HG03575 (cell line): ENCODE results near the gene PDC.
A peak's percentile ranks its signal among the peaks of the same experiment; 100 is the strongest.
"Not testable (repeated sequence)": the region's sequence is repeated elsewhere in the genome, so short reads cannot be mapped to it uniquely, and the experiment has no call there.

Experiments
- ATAC-seq: cut with Tn5 transposase; IDR thresholded peaks from one replicate; pipeline ENCODE4 v1.9.1; 2021; ENCODE audit not compliant: unreplicated experiment, insufficient number of reproducible peaks, low FRiP score; ENCODE audit errors: extremely low read depth

The PDC gene

DNA sequence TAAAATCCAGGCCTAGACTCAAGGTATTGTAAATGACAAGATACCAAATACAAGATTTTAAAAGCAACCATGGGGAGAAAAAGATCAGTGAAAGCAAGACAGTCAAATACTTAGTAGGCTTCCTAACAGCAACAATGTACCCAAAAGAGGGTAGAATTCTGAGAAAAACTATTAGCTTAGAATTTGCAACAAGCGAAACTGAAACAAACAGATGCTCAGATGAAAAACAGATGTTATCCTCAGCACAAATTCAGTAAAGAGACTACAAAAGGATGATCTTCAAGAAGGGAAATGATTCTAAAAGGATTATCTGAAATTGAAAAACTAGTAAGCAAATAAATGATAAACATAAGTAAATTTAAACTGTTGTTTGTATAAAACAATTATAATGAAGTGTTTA is 40.0 kb downstream of the PDC start:
- peak; percentile 68 for ATAC-seq

DNA sequence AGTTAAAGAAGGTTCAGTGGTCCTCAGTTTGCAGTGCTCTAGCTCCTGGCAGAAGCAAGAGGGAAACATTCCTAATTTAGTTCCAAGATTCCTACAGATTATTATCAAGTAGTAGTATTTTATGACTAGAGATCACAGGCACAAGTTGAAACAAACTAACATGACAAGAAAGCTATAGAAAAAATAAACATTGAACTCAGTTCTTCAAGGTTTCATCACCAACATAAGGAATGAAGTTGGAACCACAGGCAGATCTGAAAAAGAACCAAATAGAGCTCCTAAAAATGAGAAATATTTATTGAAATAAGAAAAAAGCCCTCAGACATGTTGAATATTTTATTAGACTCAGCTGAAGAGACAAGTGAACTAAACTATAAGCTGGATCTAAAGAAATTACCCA is 40.6 kb downstream of the PDC start:
- no peak for ATAC-seq

DNA sequence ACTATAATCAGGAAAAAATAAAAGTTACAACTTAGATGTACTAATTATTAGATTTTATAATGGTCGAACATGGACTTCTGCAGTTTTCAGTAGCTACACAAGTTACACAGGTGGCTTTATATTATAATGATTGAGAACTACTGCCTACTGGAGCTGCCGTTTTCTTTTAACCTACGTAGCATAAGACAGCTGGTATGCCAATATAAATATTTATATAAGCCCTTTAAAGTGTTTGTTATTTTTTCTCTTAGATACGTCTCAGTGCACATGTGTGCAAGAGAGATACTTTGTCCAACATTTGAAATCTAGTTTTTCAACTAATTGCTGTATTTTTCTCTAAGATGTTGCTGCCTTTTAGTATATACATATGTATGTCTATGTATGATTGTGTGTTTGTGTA is 42.4 kb downstream of the PDC start:
- no peak for ATAC-seq

DNA sequence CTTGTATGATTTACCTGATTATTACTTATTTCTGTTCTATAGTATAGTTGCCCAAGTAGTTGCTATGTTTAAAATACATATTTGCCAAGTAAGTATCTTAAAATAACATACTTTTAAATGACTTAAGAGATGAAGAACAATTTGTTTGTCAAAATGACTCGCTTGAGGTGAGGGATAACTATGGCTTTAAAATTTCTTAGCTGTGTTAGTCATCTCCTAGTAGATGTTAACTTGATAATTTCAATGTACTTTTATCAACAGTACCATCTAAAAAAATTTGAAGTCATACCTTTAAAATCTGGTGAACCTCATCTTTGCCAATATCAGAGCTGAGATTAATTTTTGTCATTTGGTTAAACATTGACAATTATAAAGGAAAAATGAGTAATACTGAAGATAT is 47.6 kb downstream of the PDC start:
- no peak for ATAC-seq

DNA sequence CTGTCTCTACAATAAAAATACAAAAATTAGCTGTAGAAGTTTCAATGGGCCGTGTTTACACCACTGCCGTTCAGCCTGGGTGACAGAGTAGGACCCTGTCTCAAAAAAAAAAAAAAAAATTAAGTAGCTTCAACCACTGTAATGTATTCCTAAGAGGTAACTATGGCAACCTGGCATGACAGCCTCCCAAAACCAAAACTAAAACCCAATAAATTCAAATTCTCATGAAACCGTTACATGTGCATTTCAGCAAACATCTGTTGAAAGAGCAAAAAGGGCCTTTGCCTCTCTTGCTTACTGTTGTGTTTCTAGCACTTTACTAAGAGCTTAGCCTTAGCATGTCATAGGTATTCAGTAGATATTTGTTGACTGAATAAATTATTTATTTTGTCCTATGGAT is 51.8 kb downstream of the PDC start:
- no peak for ATAC-seq

DNA sequence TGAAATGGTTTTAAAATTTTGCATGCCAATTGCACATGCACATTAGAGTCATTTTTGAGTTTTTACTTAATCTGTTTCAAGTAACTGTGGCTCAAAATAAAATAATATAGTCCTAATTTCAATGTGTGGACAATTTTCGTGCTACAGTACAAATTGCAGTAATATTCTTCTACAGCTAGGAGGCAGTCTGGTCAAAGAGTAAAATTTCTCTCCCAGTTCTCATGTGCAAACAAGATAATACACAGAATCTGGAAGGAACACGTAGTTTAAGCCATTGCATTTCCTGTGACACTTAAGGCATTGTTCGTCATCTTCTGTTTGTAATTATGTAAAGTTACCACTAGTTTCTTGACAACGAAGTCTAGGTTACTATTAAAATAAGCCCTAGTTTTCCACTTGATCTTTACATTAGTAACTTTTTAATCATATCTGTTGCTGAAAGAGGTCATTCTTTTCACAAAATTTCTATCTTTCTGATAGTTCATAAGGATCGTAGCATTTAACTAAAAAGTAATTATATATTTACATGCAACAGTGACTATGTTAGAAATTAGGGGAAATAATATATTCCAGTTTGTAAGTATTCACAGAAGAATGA is 56.4 kb downstream of the PDC start:
- no peak for ATAC-seq

DNA sequence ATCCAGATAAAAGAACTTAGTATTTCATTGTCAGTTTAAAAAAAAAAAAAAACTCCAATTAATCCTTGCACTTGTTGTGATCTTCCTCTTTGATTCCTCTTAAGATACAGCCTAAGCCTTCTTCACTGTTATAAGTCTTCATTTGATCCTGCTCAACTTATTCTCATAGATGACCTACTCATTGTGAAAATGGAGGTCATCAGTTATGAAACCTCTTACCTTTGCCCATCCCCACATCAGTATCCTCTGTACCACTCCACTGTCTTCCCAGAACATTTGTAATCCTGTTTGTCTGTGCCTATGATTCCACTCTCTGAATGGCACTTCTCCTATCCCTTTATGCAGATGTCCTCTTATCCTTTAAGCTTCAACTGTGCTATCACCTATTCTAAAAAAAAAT is 57.3 kb downstream of the PDC start:
- ATAC-seq, result no peak

DNA sequence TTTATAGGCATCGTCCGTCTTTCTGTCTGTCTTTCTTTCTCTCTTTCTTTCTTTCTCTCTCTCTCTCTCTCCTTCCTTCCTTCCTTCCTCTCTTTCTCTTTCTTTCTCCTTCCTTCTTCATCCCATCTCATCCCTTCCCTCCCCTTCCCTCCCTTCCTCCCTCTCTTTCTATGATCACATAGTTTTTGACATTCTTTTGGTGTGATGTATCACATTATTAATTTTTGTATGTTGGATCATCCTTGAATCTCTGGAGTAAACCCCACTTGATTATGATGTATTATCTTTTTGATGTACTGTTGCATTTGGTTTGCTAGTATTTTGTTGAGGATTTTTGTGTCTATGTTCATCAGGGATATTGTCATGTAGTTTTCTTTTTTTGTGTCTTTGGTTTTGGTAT is 59.5 kb downstream of the PDC start:
- not testable (repeated sequence) for ATAC-seq
